Esophagus (tissue), 2 donors: Measurements from ENCODE around the gene EIF2S1. TPM values are rescaled to one million over a fixed set of nuclear protein-coding genes. Genes with fewer than 3 reads are reported as not detected.

Source experiments
- H3K27ac ChIP-seq, 2 donors: one replicate each; pipeline ENCODE4 v1.5.1; 2013; ENCODE audit warnings: low read depth in 2 of 2, mild to moderate bottlenecking in 2 of 2, inconsistent platforms in 1 of 2, low read length in 1 of 2, moderate library complexity in 1 of 2
- H3K27me3 ChIP-seq, 2 donors: one replicate each; pipeline ENCODE4 v1.6.1; 2013; ENCODE audit warnings: low read length in 2 of 2, control low read depth in 1 of 2, mild to moderate bottlenecking in 1 of 2; ENCODE audit not compliant: insufficient read depth in 2 of 2, control insufficient read depth in 1 of 2
- H3K36me3 ChIP-seq, 2 donors: one replicate each; pipeline ENCODE4 v1.6.1; 2013; ENCODE audit warnings: low read length in 1 of 2; ENCODE audit not compliant: control insufficient read depth in 2 of 2, insufficient read depth in 2 of 2
- H3K4me1 ChIP-seq, 2 donors: one replicate each; pipeline ENCODE4 v1.6.1; 2013; ENCODE audit warnings: low read length in 1 of 2; ENCODE audit not compliant: control insufficient read depth in 2 of 2, insufficient read depth in 2 of 2
- H3K4me3 ChIP-seq, 2 donors: one replicate each; pipeline ENCODE4 v1.5.1; 2013; ENCODE audit warnings: low read length in 2 of 2, mild to moderate bottlenecking in 2 of 2, low read depth in 1 of 2, moderate library complexity in 1 of 2
- H3K9me3 ChIP-seq, 2 donors: one replicate each; pipeline ENCODE4 v1.6.1; 2013; ENCODE audit warnings: mild to moderate bottlenecking in 2 of 2, low read depth in 1 of 2, low read length in 1 of 2, moderate library complexity in 1 of 2; ENCODE audit not compliant: control insufficient read depth in 2 of 2, insufficient read depth in 1 of 2
- WGBS, 2 donors: extraction: QIAGEN DNeasy Blood & Tissue Kit; methylation state at CpG; one replicate each; pipeline ENCODE4 v1.1.7; 2013; 5-methylcytosine and 5-hydroxymethylcytosine counted together
- polyA plus RNA-seq, 2 donors: library from polyadenylated mRNA; stranded (reverse); fragments of 200-250 nt; gene quantifications; one replicate each; pipeline ENCODE4 v1.2.3, GENCODE V29; 2013
- donor health status: healthy with polysubstance abuse.
- donor health status: Bipolar disorder and iron deficiency.

Gene EIF2S1
- polyA plus RNA-seq, 2 donors = 20.4 to 95.9 TPM

- Histone ChIP-seq H3K36me3 (peaks cover 2 to 4% of the 10 kb centered on the region in 2 donors), H3K27ac (peak overlapping the region; percentile 61 to 87), H3K4me3 (no peak overlapping the region), H3K27me3 (no peaks in the 10 kb centered on the region), H3K4me1 (peaks cover 0 to 2% of the 10 kb centered on the region in 2 donors), H3K9me3 (no peaks in the 10 kb centered on the region)
- WGBS, 2 donors = 66 to 76% methylated on average over 4 of the region's 4 CpGs
These were observed 16.4 kb upstream of the EIF2S1 start for GRCh38 chr14:67343601-67344230.

GRCh38 chr14:67345583-67345982 lies 14.5 kb upstream of the EIF2S1 start:
- no peaks in the 10 kb centered on the region for H3K9me3 ChIP-seq
- H3K36me3 ChIP-seq = peaks cover 4 to 6% of the 10 kb centered on the region in 2 donors
- no peak overlapping the region for H3K27ac ChIP-seq
- no peaks in the 10 kb centered on the region for H3K27me3 ChIP-seq
- H3K4me3 ChIP-seq = no peak overlapping the region
- peaks cover 0 to 2% of the 10 kb centered on the region in 2 donors for H3K4me1 ChIP-seq

- WGBS, 2 donors = 93% methylated on average over 5 of the region's 5 CpGs
- Histone ChIP-seq H3K9me3 (no peaks in the 10 kb centered on the region), H3K27me3 (no peaks in the 10 kb centered on the region), H3K27ac (no peak overlapping the region), H3K4me3 (no peak overlapping the region), H3K4me1 (no peaks in the 10 kb centered on the region), H3K36me3 (peaks cover 3 to 7% of the 10 kb centered on the region in 2 donors)
These were observed 8.1 kb upstream of the EIF2S1 start for GRCh38 chr14:67352055-67352454.

GRCh38 chr14:67357186-67357968 lies 2.8 kb upstream of the EIF2S1 start:
- peaks cover 0 to 2% of the 10 kb centered on the region in 2 donors for H3K36me3 ChIP-seq
- WGBS, 2 donors = 52 to 54% methylated on average over 4 of the region's 4 CpGs
- no peaks in the 10 kb centered on the region for H3K27me3 ChIP-seq
- no peak overlapping the region for H3K27ac ChIP-seq
- no peaks in the 10 kb centered on the region for H3K4me1 ChIP-seq
- no peaks in the 10 kb centered on the region for H3K9me3 ChIP-seq
- peak overlapping the region in 1 of 2 donors; percentile 99 for H3K4me3 ChIP-seq

GRCh38 chr14:67357969-67358354 lies 2.2 kb upstream of the EIF2S1 start:
- H3K4me3 ChIP-seq = peak overlapping the region in 1 of 2 donors; percentile 99
- no peaks in the 10 kb centered on the region for H3K4me1 ChIP-seq

GRCh38 chr14:67358924-67359774 lies 979 bp upstream of the EIF2S1 start:
- H3K36me3 ChIP-seq = no peaks in the 10 kb centered on the region
- H3K27me3 ChIP-seq = no peaks in the 10 kb centered on the region
- no peaks in the 10 kb centered on the region for H3K4me1 ChIP-seq
- WGBS, 2 donors = 2 to 3% methylated on average over 38 of the region's 38 CpGs
- H3K4me3 ChIP-seq = peak overlapping the region; percentile 65 to 99
- H3K27ac ChIP-seq = peak overlapping the region; percentile 78 to 94
- no peaks in the 10 kb centered on the region for H3K9me3 ChIP-seq

More at GRCh38 chr14:67357969-67358354, 2.2 kb upstream of the EIF2S1 start:
- Histone ChIP-seq H3K27ac (no peak overlapping the region), H3K27me3 (no peaks in the 10 kb centered on the region), H3K36me3 (no peaks in the 10 kb centered on the region), H3K9me3 (no peaks in the 10 kb centered on the region)
- WGBS, 2 donors = 58 to 61% methylated on average over 9 of the region's 9 CpGs

GRCh38 chr14:67360470-67361206 lies 510 bp downstream of the EIF2S1 start:
- no peaks in the 10 kb centered on the region for H3K9me3 ChIP-seq
- peak overlapping the region; percentile 89 to 90 for H3K27ac ChIP-seq
- H3K4me3 ChIP-seq = peak overlapping the region; percentile 94 to 99
- no peaks in the 10 kb centered on the region for H3K27me3 ChIP-seq
- H3K4me1 ChIP-seq = no peaks in the 10 kb centered on the region
- no peaks in the 10 kb centered on the region for H3K36me3 ChIP-seq
- 1 to 2% methylated on average over 34 of the region's 34 CpGs for WGBS, 2 donors

- peaks cover 0 to 6% of the 10 kb centered on the region in 2 donors for H3K36me3 ChIP-seq
- no peaks in the 10 kb centered on the region for H3K9me3 ChIP-seq
- H3K27me3 ChIP-seq = no peaks in the 10 kb centered on the region
- H3K4me1 ChIP-seq = no peaks in the 10 kb centered on the region
- no peak overlapping the region for H3K4me3 ChIP-seq
- WGBS, 2 donors = 88 to 93% methylated on average over 4 of the region's 4 CpGs
- H3K27ac ChIP-seq = no peak overlapping the region
These were observed 5.3 kb downstream of the EIF2S1 start for GRCh38 chr14:67365476-67365875.

- no peaks in the 10 kb centered on the region for H3K9me3 ChIP-seq
- no peak overlapping the region for H3K4me3 ChIP-seq
- WGBS, 2 donors = 89 to 92% methylated on average over 5 of the region's 5 CpGs
- no peak overlapping the region for H3K27ac ChIP-seq
- H3K36me3 ChIP-seq = peaks cover 3 to 14% of the 10 kb centered on the region in 2 donors
- no peaks in the 10 kb centered on the region for H3K27me3 ChIP-seq
- no peaks in the 10 kb centered on the region for H3K4me1 ChIP-seq
These were observed 10.7 kb downstream of the EIF2S1 start for GRCh38 chr14:67370830-67371229.
